GM15510 (cell line): ENCODE data around the gene UBXN4.

Experiments used
- POLR2A ChIP-seq: IDR thresholded peaks from 3 replicates; pipeline ENCODE4 v1.6.1; 2011; ENCODE audit warnings: borderline replicate concordance; ENCODE audit not compliant: insufficient read length; ENCODE audit errors: extremely low read depth

The UBXN4 gene

DNA sequence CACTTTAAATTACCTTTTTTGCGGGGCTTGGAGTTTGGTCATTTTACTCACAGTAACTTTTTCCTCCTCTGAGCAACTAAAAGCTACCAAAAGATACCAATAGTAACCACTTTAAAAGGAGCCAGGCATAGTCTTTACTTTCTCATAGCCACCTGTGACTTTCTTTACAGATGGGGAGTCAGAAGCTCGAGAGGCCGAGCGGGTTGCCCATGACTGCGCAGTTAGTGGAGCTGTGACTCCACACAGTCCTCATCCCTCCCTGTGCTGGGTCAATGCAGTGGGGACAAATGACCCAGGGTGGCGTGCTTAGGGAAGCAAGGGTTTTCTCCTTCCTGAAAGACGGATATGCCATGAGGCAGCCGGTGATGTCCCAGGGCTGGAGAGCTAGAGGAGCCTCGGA is 83.5 kb downstream of the UBXN4 start:
- TF ChIP-seq POLR2A, result no peak

DNA sequence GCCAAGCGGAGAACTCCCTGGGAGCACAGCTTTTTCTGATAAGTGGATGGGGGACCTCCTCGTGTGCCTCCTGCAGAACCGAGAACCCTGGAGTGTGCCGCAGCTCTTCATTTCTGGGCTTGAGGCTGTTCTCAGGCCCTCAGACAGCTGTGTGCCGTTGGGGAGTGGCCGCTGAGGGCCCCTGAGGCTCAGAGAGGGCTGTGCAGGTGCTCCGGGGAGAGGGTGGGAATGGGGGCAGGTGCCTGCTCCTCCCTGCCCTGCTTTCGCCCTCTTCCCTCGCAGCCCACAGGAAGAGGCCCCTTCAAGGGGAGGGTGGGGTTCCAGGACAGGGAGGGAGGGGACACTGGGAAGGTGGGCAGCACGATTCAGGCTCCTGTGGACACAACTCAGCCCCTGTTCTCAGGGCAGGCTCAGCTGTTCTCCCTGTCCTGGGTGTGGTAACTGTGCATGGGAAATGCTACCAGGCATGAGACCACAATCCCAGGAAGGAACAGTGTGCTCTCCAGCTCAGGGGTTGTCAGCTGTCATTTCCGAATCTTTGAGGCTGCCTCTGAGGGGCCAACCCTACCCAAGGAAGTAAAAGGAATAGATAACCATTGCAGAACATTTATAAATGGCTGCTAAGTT is 84.0 kb downstream of the UBXN4 start:
- TF ChIP-seq POLR2A, result no peak

DNA sequence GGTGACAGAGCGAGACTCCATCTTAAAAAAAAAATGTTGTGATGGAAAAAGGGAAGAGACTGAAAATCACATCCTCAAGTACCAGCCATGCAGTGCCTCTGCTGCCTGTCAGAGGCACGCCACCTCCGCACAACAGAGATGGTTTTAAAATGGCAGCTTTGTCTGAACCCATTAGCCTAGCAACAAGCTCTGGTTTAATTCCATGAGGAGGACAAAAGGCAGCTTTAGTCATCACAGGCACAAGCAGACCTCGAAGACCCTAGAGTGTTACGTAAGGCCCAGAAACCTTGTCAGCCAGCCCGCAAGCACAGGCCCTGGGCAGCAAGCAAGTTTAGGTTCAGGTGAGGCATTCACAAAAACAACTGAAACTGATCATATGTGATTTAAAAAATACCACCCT is 84.9 kb downstream of the UBXN4 start:
- TF ChIP-seq POLR2A, result no peak

DNA sequence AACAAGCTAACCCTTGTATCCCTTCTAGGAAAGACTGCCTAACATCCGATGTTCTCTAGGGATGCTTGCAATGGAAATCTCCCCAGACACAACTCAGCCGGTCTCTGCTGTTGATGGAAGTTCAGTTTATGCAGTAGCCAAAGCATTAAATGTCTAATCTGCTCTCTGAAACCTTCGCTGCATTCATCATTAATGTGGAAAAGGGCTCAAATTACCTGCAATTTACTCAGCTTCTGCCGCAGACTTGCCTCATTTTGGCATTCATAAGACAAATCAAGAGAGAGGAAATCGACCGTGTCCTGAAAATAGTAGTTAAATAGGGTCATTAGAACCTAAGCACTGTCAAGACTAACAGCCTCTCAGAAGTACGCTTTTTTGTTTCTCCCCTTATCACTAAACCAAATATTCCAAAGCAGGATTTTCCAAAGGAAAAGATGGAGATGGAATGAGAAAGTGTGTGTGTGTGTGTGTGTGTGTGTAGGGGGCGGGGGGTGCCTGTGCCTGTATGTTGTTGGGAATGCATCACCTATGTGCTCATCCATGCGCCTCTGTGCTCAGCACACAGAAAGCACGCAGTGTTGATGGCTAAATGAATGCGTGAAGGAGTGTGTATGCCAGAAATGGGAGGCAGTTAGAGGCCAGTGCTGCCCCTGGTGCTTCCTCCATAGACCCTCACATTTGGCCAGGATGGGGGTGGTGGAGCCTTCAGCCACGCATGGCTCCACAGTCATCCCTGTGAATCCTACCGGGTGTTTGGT is 87.9 kb downstream of the UBXN4 start:
- no peak for TF ChIP-seq POLR2A

DNA sequence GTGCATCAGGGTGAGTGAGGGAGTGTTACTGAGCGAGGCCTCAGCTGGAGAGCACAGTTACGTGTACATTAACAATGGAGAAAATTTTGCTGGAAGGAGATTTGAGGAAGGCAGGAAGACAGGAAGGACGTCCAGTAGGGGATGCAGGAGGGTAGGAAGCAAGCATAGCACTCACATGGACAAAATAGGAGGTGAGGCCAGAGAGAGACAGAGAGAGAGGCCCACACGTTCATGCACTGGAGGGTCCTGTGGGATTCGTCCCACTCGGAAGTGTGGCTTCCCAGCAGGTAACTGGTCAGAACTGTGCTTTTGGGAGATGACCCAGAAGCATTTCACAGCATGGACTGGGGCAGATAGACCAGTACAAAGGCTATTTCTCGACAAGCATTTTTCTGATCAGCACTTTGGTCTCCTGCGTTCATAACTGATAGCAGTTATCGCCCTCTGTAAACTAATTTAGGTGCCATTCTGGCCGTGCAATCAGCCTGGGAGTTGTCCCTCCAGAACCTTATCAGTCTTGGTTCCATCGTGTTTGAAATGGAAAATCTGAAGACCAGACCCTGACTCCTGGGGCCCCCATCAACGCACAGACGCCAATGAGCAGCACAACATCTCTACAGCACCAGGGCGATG is 89.6 kb downstream of the UBXN4 start:
- no peak for TF ChIP-seq POLR2A

DNA sequence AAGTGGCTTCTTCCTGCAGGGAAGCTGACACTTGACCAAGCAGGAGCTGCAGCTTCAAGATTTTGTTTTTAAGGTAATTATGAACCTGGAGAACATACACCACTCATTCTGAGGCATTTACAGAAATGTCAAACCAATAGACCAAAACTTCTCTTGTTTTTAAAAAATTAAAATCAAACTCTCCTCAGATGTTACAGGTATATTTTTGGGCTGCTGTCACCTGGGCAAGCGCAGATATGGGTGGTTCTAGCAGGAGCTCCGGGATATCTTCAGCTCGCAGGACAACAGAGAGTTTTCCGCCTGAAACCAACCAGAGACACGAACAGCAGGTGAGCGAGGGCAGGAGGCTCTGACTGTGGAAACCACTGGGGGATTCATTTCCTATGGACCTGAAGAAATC is 91.2 kb downstream of the UBXN4 start:
- TF ChIP-seq POLR2A, result no peak
